ENCODE measurements around the gene ENPP7. TPM values are rescaled to one million over a fixed set of nuclear protein-coding genes. Genes with fewer than 3 reads are reported as not detected.
"Not testable (repeated sequence)": the region's sequence is repeated elsewhere in the genome, so short reads cannot be mapped to it uniquely, and the experiment has no call there.

ENPP7 gene
- total RNA-seq, 2 donors from 2014 or later, result not detected

GRCh38 chr17:79761894-79762589 lies 31.3 kb downstream of the ENPP7 start:
- intact Hi-C loops (cut with DNase I), result no loop called here
- H3K9me3 ChIP-seq, result no peaks in the 10 kb centered on the region
- H3K27me3 ChIP-seq, result no peaks in the 10 kb centered on the region
- ATAC-seq (no peak), DNase-seq (no peak)
- H3K36me3 ChIP-seq (replicated peaks in 1 of 2; ENCODE audit: insufficient read depth in 1 of 2, low read depth in 2 of 2), result no peaks in the 10 kb centered on the region
- no peak overlapping the region for H3K27ac ChIP-seq
- no peak overlapping the region for H3K4me3 ChIP-seq
- 74 to 82% methylated on average over 15 to 19 of the region's 19 CpGs for WGBS, 2 donors
- TF ChIP-seq POLR2A (IDR thresholded peaks at IDR 0.05) (no peak), CTCF (IDR thresholded peaks at IDR 0.05) (no peak)
- no peaks in the 10 kb centered on the region for H3K4me1 ChIP-seq

GRCh38 chr17:79765708-79766107 lies 35.0 kb downstream of the ENPP7 start:
- no peak for TF ChIP-seq CTCF (IDR thresholded peaks at IDR 0.05)
- TF ChIP-seq POLR2A (IDR thresholded peaks at IDR 0.05), result no peak
- no peak for ATAC-seq
- intact Hi-C loops (cut with DNase I), result no loop called here
- WGBS, 2 donors, result 62 to 69% methylated on average over 3 of the region's 3 CpGs
- no peak overlapping the region for H3K4me3 ChIP-seq
- no peaks in the 10 kb centered on the region for H3K36me3 ChIP-seq (replicated peaks in 1 of 2; ENCODE audit: insufficient read depth in 1 of 2, low read depth in 2 of 2)
- no peak overlapping the region for H3K27ac ChIP-seq
- no peaks in the 10 kb centered on the region for H3K4me1 ChIP-seq
- DNase-seq, result no peak
- H3K9me3 ChIP-seq, result no peaks in the 10 kb centered on the region
- no peaks in the 10 kb centered on the region for H3K27me3 ChIP-seq

- no peaks in the 10 kb centered on the region for H3K9me3 ChIP-seq
- DNase-seq (no peak), ATAC-seq (no peak)
- no peak overlapping the region for H3K4me3 ChIP-seq
- no peaks in the 10 kb centered on the region for H3K27me3 ChIP-seq
- H3K27ac ChIP-seq, result no peak overlapping the region
- TF ChIP-seq POLR2A (IDR thresholded peaks at IDR 0.05), result no peak
- no peak for TF ChIP-seq CTCF (IDR thresholded peaks at IDR 0.05)
- 75 to 85% methylated on average over 17 to 27 of the region's 28 CpGs for WGBS, 2 donors
- intact Hi-C loops (cut with DNase I), result no loop called here
- H3K36me3 ChIP-seq (replicated peaks in 1 of 2; ENCODE audit: insufficient read depth in 1 of 2, low read depth in 2 of 2), result no peaks in the 10 kb centered on the region
- peaks cover 10% of the 10 kb centered on the region for H3K4me1 ChIP-seq
Measured at GRCh38 chr17:79769570-79770506, 39.1 kb downstream of the ENPP7 start.

- Histone ChIP-seq H3K4me3 (no peak overlapping the region), H3K4me1 (peaks cover 22% of the 10 kb centered on the region), H3K9me3 (no peaks in the 10 kb centered on the region), H3K27ac (no peak overlapping the region), H3K36me3 (replicated peaks in 1 of 2; ENCODE audit: insufficient read depth in 1 of 2, low read depth in 2 of 2) (no peaks in the 10 kb centered on the region), H3K27me3 (no peaks in the 10 kb centered on the region)
- intact Hi-C loops (cut with DNase I), result no loop called here
- no peak for ATAC-seq
- DNase-seq, result no peak
- TF ChIP-seq CTCF (IDR thresholded peaks at IDR 0.05) (no peak), POLR2A (IDR thresholded peaks at IDR 0.05) (no peak)
- WGBS, 2 donors, result 76 to 80% methylated on average over 6 of the region's 6 CpGs
Measured at GRCh38 chr17:79771276-79771675, 40.5 kb downstream of the ENPP7 start.

GRCh38 chr17:79772726-79773125 lies 42.0 kb downstream of the ENPP7 start:
- H3K27me3 ChIP-seq, result not testable (repeated sequence)
- WGBS, 2 donors, result 61 to 66% methylated on average over 9 of the region's 9 CpGs

More at GRCh38 chr17:79772726-79773125, 42.0 kb downstream of the ENPP7 start:
- H3K36me3 ChIP-seq (replicated peaks in 1 of 2; ENCODE audit: insufficient read depth in 1 of 2, low read depth in 2 of 2); DNase-seq; intact Hi-C loops (cut with DNase I); H3K9me3 ChIP-seq; ATAC-seq; H3K27ac ChIP-seq; H3K4me3 ChIP-seq: not testable (repeated sequence)
- peaks cover 34% of the 10 kb centered on the region for H3K4me1 ChIP-seq
